ENCODE measurements around the gene LRCH2. TPM values are rescaled to one million over a fixed set of nuclear protein-coding genes. Genes with fewer than 3 reads are reported as not detected.

LRCH2 gene
- total RNA-seq, 1 experiment from 2014 or later, result 6.6 TPM

DNA sequence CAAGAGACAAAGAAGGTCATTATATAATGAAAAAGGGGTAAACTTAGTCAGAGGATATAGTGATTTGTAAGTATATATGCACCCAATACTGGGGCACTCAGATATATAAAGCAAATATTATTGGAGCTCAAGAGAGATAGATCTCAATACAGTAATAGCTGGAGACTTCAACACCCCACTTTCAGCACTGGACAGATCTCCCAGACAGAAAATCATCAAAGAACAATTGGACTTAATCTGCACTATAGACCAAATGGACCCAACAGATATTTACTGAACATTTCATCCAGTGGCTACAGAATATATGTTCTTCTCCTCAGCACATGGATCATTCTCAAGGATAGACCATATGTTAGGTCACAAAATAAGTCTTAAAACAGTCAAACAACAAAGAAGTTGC, 91.8 kb downstream of the LRCH2 start:
- Histone ChIP-seq H2AFZ (ENCODE audit: low read length) (no peak overlapping the region), H3K56ac (ENCODE audit: insufficient read length, low read depth, low read length) (no peak overlapping the region), H2BK20ac (ENCODE audit: low read depth, low read length, poor library complexity, severe bottlenecking) (no peak overlapping the region), H3K23ac (ENCODE audit: insufficient read length, low read depth, low read length) (no peak overlapping the region), H3K9ac (ENCODE audit: extremely low read depth, insufficient read length, low read length) (no peak overlapping the region), H3K4me2 (ENCODE audit: insufficient read depth, insufficient read length, low read length) (no peak overlapping the region), H4K5ac (ENCODE audit: insufficient read length, low read depth, low read length) (no peak overlapping the region), H2BK5ac (ENCODE audit: insufficient read length, low read length) (no peak overlapping the region), H4K8ac (replicated peaks; ENCODE audit: insufficient read length, low read depth, low read length) (no peak overlapping the region), H3K23me2 (ENCODE audit: insufficient read length, low read depth, low read length, poor library complexity, severe bottlenecking) (no peaks in the 10 kb centered on the region), H3K14ac (ENCODE audit: insufficient read depth, low read length) (no peak overlapping the region), H3K27ac (ENCODE audit: insufficient read length, low read depth, low read length) (no peak overlapping the region), H3K79me2 (ENCODE audit: insufficient read depth, low read length) (no peaks in the 10 kb centered on the region), H3K4me1 (ENCODE audit: insufficient read depth, low read length) (no peaks in the 10 kb centered on the region), H3K79me1 (ENCODE audit: insufficient read depth, low read depth, low read length, poor library complexity, severe bottlenecking) (no peaks in the 10 kb centered on the region), H3K9me3 (ENCODE audit: control insufficient read depth, low read depth, low read length) (no peaks in the 10 kb centered on the region), H3T11ph (ENCODE audit: low read length) (no peak overlapping the region), H3K18ac (ENCODE audit: insufficient read length, low read depth, low read length) (no peak overlapping the region), H3K4ac (ENCODE audit: low read depth, low read length) (no peak overlapping the region), H3K27me3 (ENCODE audit: insufficient read depth, low read length) (no peaks in the 10 kb centered on the region), H4K20me1 (ENCODE audit: control insufficient read depth, insufficient read depth, insufficient read length) (no peaks in the 10 kb centered on the region), H2BK12ac (ENCODE audit: insufficient read length, low read depth, low read length) (no peak overlapping the region), H2AK5ac (ENCODE audit: insufficient read length, low read length) (no peak overlapping the region), H2BK15ac (ENCODE audit: low read depth, low read length) (no peak overlapping the region), H2BK120ac (ENCODE audit: low read depth, low read length, poor library complexity, severe bottlenecking) (no peak overlapping the region), H4K91ac (ENCODE audit: insufficient read length, low read depth, low read length) (no peak overlapping the region)
- H3K36me3 Mint-ChIP-seq (ENCODE audit: insufficient read depth in 1 of 3, low read depth in 3 of 3), result peaks cover 36 to 49% (median 39%) of the 10 kb centered on the region in 3 experiments
- DNase-seq, result no peak
- TF ChIP-seq, protein P1, sequence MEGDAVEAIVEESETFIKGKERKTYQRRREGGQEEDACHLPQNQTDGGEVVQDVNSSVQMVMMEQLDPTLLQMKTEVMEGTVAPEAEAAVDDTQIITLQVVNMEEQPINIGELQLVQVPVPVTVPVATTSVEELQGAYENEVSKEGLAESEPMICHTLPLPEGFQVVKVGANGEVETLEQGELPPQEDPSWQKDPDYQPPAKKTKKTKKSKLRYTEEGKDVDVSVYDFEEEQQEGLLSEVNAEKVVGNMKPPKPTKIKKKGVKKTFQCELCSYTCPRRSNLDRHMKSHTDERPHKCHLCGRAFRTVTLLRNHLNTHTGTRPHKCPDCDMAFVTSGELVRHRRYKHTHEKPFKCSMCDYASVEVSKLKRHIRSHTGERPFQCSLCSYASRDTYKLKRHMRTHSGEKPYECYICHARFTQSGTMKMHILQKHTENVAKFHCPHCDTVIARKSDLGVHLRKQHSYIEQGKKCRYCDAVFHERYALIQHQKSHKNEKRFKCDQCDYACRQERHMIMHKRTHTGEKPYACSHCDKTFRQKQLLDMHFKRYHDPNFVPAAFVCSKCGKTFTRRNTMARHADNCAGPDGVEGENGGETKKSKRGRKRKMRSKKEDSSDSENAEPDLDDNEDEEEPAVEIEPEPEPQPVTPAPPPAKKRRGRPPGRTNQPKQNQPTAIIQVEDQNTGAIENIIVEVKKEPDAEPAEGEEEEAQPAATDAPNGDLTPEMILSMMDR (conservative IDR thresholded peaks at IDR 0.05), result no peak
- H3K4me1 Mint-ChIP-seq, result peaks cover 7 to 9% of the 10 kb centered on the region in 2 experiments
- peaks cover 28 to 30% of the 10 kb centered on the region in 2 experiments for H3K9me3 Mint-ChIP-seq
- no peak overlapping the region for H3K4me3 Mint-ChIP-seq
- H3K27me3 Mint-ChIP-seq (ENCODE audit: low read depth), result no peaks in the 10 kb centered on the region
- H3K27ac Mint-ChIP-seq, result no peak overlapping the region

Measured in H9 (cell line).